ENCODE measurements around the gene SPARCL1.
"Not testable (repeated sequence)": the region's sequence is repeated elsewhere in the genome, so short reads cannot be mapped to it uniquely, and the experiment has no call there.

GRCh38 chr4:87491851-87492250 lies 37.3 kb downstream of the SPARCL1 start:
- TF ChIP-seq CTCF (conservative IDR thresholded peaks at IDR 0.05 in 1 of 2, IDR thresholded peaks at IDR 0.05 in 1 of 2; ENCODE audit: low read depth in 1 of 2, low read length in 2 of 2); EZH2 (IDR thresholded peaks at IDR 0.05; ENCODE audit: low read length, missing control alignments): not testable (repeated sequence)
